Measurements from ENCODE around the gene C1orf198.

- no peak for TF ChIP-seq CTCF (conservative IDR thresholded peaks at IDR 0.05)
- no peak for TF ChIP-seq ZFX (IDR thresholded peaks at IDR 0.05)
These were observed 15.4 kb downstream of the C1orf198 start for GRCh38 chr1:230852959-230853358.

Measured in C4-2B (cell line).